Upper lobe of right lung (tissue), 1 donor: ENCODE data around the gene RASSF4. TPM values are rescaled to one million over a fixed set of nuclear protein-coding genes. Genes with fewer than 3 reads are reported as not detected.

Experiments used
- ATAC-seq: fragments of 200-7000 bp; cut with Tn5 transposase; one replicate; pipeline ENCODE4 v1.9.1; 2020; ENCODE audit warnings: mild to moderate bottlenecking, moderate library complexity
- DNase-seq: peaks from one replicate; pipeline ENCODE4 v3.0.0-alpha.2; 2020
- H3K27ac ChIP-seq: fragments of 200-600 bp; one replicate; pipeline ENCODE4 v1.8.0; 2022
- H3K27me3 ChIP-seq: fragments of 200-600 bp; one replicate; pipeline ENCODE4 v1.8.0; 2022; ENCODE audit warnings: mild to moderate bottlenecking
- H3K36me3 ChIP-seq: fragments of 200-600 bp; one replicate; pipeline ENCODE4 v1.8.0; 2022
- H3K4me1 ChIP-seq: fragments of 200-600 bp; one replicate; pipeline ENCODE4 v1.8.0; 2022
- H3K4me3 ChIP-seq: fragments of 200-600 bp; one replicate; pipeline ENCODE4 v1.8.0; 2022; ENCODE audit warnings: mild to moderate bottlenecking
- H3K9me3 ChIP-seq: fragments of 200-600 bp; one replicate; pipeline ENCODE4 v1.8.0; 2022
- CTCF ChIP-seq: fragments of 200-600 bp; IDR thresholded peaks from one replicate; pipeline ENCODE4 v1.8.0; 2022; ENCODE audit warnings: antibody characterized with exemption
- intact Hi-C: fragments of 100-400 bp; cut with DNase I; formaldehyde crosslinking; loops from one replicate; pipeline ENCODE4 v1.11.0; 2022
- total RNA-seq: library from RNA; stranded (reverse); fragmentation: NEBNext Ultra II Directional; extraction: Animal tissue kit (Norgen Biotek cat#: 25700); gene quantifications from one replicate; pipeline ENCODE4 v1.2.1, GENCODE V29; 2021
- donor health status: DM: no; HTN: yes; CAD: no; lungs with severe emphysema.

RASSF4 gene
- total RNA-seq, 1 donor from 2014 or later: 40.9 TPM

- Histone ChIP-seq H3K36me3 (peaks cover 16% of the 10 kb centered on the region), H3K27me3 (no peaks in the 10 kb centered on the region), H3K27ac (peak overlapping the region; percentile 92), H3K4me1 (peaks cover 67% of the 10 kb centered on the region), H3K4me3 (peak overlapping the region; percentile 73), H3K9me3 (no peaks in the 10 kb centered on the region)
- no peak for TF ChIP-seq CTCF
- ATAC-seq (no peak), DNase-seq (no peak)
- intact Hi-C loops: no loop called here
Measured at GRCh38 chr10:44977287-44978212, 17.9 kb downstream of the RASSF4 start.

DNA sequence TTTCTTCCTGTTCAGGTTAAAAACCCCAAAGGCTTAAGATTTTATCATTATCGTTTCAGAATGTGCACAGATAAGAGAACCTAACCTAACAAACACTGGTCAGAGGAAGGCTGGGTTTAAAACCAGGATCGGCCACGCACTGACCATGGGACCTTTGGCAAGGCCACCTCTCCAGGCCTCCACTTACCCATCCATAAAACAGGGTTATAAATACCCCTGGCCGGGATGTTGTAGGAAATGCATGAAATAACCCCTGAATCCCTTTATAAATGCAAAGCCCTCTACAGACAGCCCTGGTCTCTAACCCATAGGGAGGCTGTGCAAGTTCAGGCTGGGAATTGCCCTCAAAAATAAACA, 18.6 kb downstream of the RASSF4 start:
- Histone ChIP-seq H3K27ac (peak overlapping the region; percentile 92), H3K27me3 (no peaks in the 10 kb centered on the region), H3K4me3 (peak overlapping the region; percentile 73), H3K9me3 (no peaks in the 10 kb centered on the region), H3K4me1 (peaks cover 72% of the 10 kb centered on the region), H3K36me3 (peaks cover 16% of the 10 kb centered on the region)
- no peak for TF ChIP-seq CTCF
- DNase-seq (no peak), ATAC-seq (no peak)
- intact Hi-C loops: no loop called here

DNA sequence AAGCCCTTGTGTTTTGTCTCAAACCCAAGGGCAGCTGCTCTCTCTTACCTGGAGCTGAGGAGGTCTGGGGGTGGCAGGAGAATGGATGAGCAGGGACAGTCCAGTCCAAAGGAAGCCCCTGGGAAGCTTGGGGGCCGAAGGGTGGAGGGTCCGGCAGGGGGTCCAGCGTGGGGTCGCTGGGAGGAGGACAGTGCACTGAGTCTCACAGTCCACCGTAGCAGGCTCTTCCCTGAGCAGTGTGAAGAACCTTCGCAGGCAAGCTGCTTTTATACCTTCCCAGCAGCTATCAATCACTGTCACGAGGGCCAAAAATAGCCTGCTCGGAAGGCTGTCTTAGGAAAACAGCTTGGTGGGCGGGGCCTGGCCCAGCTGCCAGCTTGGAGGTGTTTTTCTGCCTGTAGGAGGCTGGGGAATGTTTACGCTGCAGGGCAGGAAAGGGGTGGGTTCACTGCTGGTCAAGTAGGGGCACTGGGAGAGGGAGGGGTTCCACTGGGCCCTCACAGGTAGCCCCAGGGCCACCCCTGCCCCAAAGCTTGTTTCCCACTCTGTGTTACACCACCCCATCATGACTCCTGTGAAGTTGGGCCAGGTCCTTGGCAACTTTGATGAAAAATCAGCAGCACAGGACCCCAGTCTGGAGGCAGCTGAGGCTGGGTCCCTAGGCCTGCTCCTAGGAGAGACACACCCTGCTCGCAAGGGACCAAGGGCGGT, 19.1 kb downstream of the RASSF4 start, which contains the start of gene DEPP1:
DEPP1 (minus strand) TSS at position 240 of the 711 bp plus-strand sequence. CDS start 779 bp downstream, outside the sequence.
- H3K9me3 ChIP-seq: no peaks in the 10 kb centered on the region
- H3K4me3 ChIP-seq: peak within 1 kb of the TSS; percentile 73
- H3K27ac ChIP-seq: peak within 1 kb of the TSS; percentile 92
- intact Hi-C loops: no loop called here
- peak; percentile 94 for DNase-seq
- ATAC-seq: peak; percentile 75
- TF ChIP-seq CTCF: no peak
- H3K4me1 ChIP-seq: peaks cover 70% of the 10 kb centered on the region
- no peaks in the 10 kb centered on the region for H3K27me3 ChIP-seq
- H3K36me3 ChIP-seq: peaks cover 16% of the 10 kb centered on the region

DNA sequence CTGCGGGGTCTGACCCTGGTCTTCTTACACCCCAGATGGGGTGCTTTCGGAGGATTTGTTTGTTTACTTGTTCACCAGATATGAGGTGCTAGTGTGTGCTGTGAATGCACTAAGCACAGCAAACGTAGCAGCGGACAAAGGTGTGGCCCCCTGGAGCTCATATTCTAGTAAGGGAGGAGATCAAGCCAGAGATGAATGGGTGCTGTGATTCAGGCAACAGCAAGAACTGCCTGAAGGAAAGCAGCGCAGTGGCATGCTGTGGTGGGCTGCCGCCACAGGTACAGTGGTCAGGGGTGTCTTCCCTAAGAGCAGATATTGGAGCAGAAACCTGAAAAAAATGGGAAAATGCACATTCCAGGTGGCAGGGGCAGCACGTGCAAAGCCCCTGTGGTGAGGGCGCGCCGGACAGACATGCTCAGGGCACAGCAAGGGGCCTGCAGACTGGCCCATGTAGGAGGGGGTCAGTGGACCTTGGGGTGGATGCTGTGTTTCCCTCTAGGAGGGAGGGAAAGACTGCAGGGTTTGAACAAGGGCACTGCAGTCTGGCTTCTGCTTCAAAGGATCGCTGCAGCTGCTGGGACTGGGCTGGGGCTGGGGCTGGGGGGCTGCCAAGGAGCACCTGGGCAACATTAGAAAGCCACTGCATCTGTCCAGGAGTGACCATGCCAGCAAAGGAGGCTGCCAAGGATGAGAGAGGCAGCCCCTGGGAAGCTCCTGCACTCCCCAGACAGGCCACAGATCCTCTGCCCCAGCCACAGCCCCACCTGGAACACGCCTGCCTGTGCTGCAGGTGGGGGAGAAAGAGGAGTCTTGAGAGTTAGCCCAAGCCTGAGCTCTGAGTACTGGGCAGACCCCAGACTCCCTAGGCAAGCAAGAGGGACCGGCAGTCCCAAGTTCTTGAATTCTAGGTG, 19.9 kb downstream of the RASSF4 start:
- Histone ChIP-seq H3K4me1 (peaks cover 69% of the 10 kb centered on the region), H3K27ac (peak overlapping the region; percentile 92), H3K9me3 (no peaks in the 10 kb centered on the region), H3K36me3 (peaks cover 16% of the 10 kb centered on the region), H3K4me3 (peak overlapping the region; percentile 73), H3K27me3 (no peaks in the 10 kb centered on the region)
- DNase-seq: no peak
- intact Hi-C loops: no loop called here
- TF ChIP-seq CTCF: no peak
- ATAC-seq: no peak
